Common myeloid progenitor, CD34-positive (primary cell): ENCODE data around the gene FAM53B.
A peak's percentile ranks its signal among the peaks of the same experiment; 100 is the strongest.

Experiments used
- CTCF ChIA-PET: fragments of 350-600 bp; sonication (Branson Sonifier 250); formaldehyde crosslinking; loops from one replicate; lab custom pipeline; 2021; ENCODE audit warnings: antibody characterized with exemption; lab: Charles Lee
- POLR2A ChIA-PET: fragments of 350-600 bp; sonication (Branson Sonifier 250); formaldehyde crosslinking; loops from one replicate; lab custom pipeline; 2021; ENCODE audit warnings: antibody characterized with exemption; lab: Charles Lee
- DNase-seq, 3 donors: peaks; one replicate each; pipeline versions ENCODE4 v3.0.0 to v3.0.0-alpha.2; 2013
- H3K27ac ChIP-seq, 2 experiments: 1 replicate in 1 of 2; 2 replicates in 1 of 2; pipeline ENCODE4 v1.7.0; 2013; ENCODE audit warnings: inconsistent platforms in 2 of 2, low read length in 2 of 2, mild to moderate bottlenecking in 2 of 2, low read depth in 1 of 2, moderate library complexity in 1 of 2; ENCODE audit not compliant: severe bottlenecking in 2 of 2, insufficient read depth in 1 of 2, poor library complexity in 1 of 2
- H3K27me3 ChIP-seq, 5 experiments: replicated peaks in 2 of 5; 1 replicate in 3 of 5; 2 replicates in 2 of 5; pipeline versions ENCODE4 v1.6.1 to v1.7.0; 2013; ENCODE audit warnings: low read length in 4 of 5, mild to moderate bottlenecking in 2 of 5, moderate library complexity in 2 of 5, inconsistent platforms in 1 of 5; ENCODE audit not compliant: insufficient read depth in 5 of 5, control insufficient read depth in 4 of 5
- H3K36me3 ChIP-seq, 4 experiments: 1 replicate in 2 of 4; 2 replicates in 2 of 4; pipeline versions ENCODE4 v1.6.1 to v1.7.0; 2013; ENCODE audit warnings: low read length in 3 of 4, control low read depth in 1 of 4, mild to moderate bottlenecking in 1 of 4; ENCODE audit not compliant: control insufficient read depth in 4 of 4, insufficient read depth in 4 of 4
- H3K4me1 ChIP-seq, 4 experiments: 1 replicate in 3 of 4; 2 replicates in 1 of 4; pipeline versions ENCODE4 v1.6.1 to v1.7.1; 2013; ENCODE audit warnings: low read length in 3 of 4, mild to moderate bottlenecking in 3 of 4, control low read depth in 1 of 4, inconsistent platforms in 1 of 4, moderate library complexity in 1 of 4; ENCODE audit not compliant: control insufficient read depth in 4 of 4, insufficient read depth in 4 of 4; ENCODE audit errors: control extremely low read depth in 1 of 4
- H3K4me3 ChIP-seq, 7 experiments: 1 replicate in 4 of 7; 2 replicates in 3 of 7; pipeline versions ENCODE4 v1.5.1 to v1.7.0; 2013; ENCODE audit warnings: mild to moderate bottlenecking in 7 of 7, low read length in 6 of 7, moderate library complexity in 6 of 7, inconsistent platforms in 2 of 7, low read depth in 2 of 7, control low read depth in 1 of 7; ENCODE audit not compliant: insufficient read depth in 4 of 7, control insufficient read depth in 1 of 7; ENCODE audit errors: extremely low read depth in 1 of 7
- H3K9me3 ChIP-seq, 5 experiments: 1 replicate in 4 of 5; 2 replicates in 1 of 5; pipeline versions ENCODE4 v1.6.1 to v1.7.1; 2013; ENCODE audit warnings: low read length in 4 of 5, mild to moderate bottlenecking in 2 of 5, inconsistent platforms in 1 of 5, low read depth in 1 of 5, moderate library complexity in 1 of 5; ENCODE audit not compliant: control insufficient read depth in 4 of 5, insufficient read depth in 2 of 5; ENCODE audit errors: control extremely low read depth in 1 of 5
- WGBS: methylation state at CpG from one replicate; pipeline ENCODE4 v1.1.5; 2013; ENCODE audit not compliant: insufficient coverage; 5-methylcytosine and 5-hydroxymethylcytosine counted together

The FAM53B gene

DNA sequence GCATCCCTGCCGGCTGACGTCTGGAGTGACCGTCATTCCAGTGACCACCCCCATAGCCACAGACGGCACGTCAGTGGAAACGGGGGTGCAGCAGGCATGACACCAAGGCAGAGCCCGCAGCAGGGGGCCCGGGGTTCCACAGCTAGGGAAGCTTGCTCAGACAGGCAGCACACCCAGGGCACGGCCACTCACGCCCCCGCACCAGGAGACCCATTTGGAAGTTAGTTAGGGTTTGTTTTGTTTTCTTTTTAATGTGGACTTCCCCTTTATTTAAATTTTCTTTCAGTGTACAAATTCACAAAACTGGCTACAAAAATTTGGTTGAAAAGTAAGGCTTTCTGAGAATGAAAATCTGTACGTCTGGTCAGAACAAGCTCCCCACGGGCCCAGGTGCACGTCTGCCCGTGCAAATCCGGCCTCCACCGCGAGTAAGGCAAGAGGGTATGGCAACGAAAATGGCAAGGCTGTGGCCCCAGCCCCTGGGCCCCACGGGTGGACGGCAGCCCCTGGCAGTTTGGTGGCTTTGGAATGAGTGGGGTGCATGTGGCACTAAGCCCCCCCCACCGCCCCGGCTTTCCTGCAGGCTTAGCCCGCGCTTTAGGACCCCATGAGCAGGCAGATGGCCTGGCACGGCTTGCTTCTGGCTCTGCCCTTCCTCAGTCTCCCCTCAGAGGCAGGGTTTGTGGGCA, 124.2 kb downstream of the FAM53B start:
- 80% methylated on average over 13 of the region's 26 CpGs for WGBS
- POLR2A ChIA-PET: no interaction called here
- Histone ChIP-seq H3K9me3 (no peaks in the 10 kb centered on the region), H3K27me3 (no peaks in the 10 kb centered on the region), H3K36me3 (peaks cover 0 to 48% (median 13%) of the 10 kb centered on the region in 4 experiments), H3K27ac (peak overlapping the region in 1 of 2 experiments; percentile 66), H3K4me1 (peaks cover 5 to 51% (median 40%) of the 10 kb centered on the region in 4 experiments), H3K4me3 (peak overlapping the region in 3 of 7 experiments; percentile 48 to 54 (median 52))
- CTCF ChIA-PET: interaction anchor here (1.0 to 1.6 kb wide), 8 partner anchors 8 to 125 kb away, joined by 3 to 10 read pairs (median 4); no protein-coding TSS in a partner anchor
- peak in 2 of 3 donors; percentile 64 to 75 for DNase-seq

DNA sequence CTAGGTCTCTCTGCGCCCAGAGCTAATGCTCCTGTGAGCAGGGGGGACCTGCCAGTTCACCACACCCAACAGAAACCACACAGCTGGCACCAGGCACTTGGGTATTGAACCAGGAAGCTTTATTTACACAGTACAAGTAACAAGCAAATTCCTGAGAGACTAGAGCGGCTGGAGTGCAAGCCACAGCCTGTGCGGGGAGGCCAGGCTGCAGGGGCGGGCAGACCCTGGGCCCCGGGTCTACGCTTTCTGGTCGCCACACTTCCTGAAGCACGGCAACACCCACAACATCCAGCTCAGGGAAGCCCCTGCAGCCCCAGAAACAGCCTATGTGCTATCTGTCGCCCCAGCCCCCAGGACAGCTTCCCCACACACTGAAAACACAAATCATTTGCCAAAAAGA, 125.0 kb downstream of the FAM53B start:
- H3K4me3 ChIP-seq: peak overlapping the region in 4 of 7 experiments; percentile 16 to 54 (median 50)
- H3K27me3 ChIP-seq: no peaks in the 10 kb centered on the region
- peaks cover 5 to 51% (median 40%) of the 10 kb centered on the region in 4 experiments for H3K4me1 ChIP-seq
- H3K36me3 ChIP-seq: peaks cover 0 to 45% (median 13%) of the 10 kb centered on the region in 4 experiments
- H3K9me3 ChIP-seq: no peaks in the 10 kb centered on the region
- peak; percentile 36 to 90 (median 84) for DNase-seq
- ChIA-PET POLR2A (no interaction called here), CTCF (interaction anchor here (1.0 to 1.5 kb wide), 4 partner anchors 9 to 122 kb away, joined by 3 to 10 read pairs (median 4); no protein-coding TSS in a partner anchor)
- WGBS: 7% methylated on average over 8 of the region's 9 CpGs
- peak overlapping the region in 1 of 2 experiments; percentile 66 for H3K27ac ChIP-seq

DNA sequence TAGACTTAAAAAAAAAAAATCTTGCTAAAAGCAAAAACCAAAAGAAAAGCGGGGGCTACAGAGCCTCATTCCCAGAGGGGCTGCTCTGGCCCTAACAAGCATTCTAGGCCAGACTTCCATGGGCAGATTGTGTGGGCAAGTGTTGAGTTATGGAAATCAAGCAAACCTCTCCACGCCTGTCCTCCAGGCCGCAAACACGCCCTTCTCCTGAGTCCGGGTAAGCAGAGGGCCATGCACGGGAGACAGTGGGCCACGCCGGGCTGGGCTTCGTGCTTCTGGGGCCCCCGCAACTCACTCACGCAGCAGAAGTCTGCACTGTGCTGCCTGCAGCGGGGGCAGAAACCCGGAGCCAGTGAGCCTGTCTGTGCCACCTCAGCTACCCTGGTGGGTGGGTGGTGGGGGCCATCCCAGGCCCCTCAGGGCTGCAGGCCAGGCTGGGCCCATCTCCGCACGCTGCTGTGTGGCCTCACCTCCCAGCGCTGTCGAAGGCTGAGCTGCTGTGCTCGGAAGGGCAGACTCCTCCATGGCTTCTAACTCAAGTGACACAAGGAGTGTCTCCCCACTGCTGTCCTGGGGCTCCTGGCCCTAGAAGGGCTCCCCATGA, 125.6 kb downstream of the FAM53B start:
- DNase-seq: no peak
- Histone ChIP-seq H3K27ac (peak overlapping the region in 1 of 2 experiments; percentile 66), H3K36me3 (peaks cover 0 to 39% (median 11%) of the 10 kb centered on the region in 4 experiments), H3K27me3 (no peaks in the 10 kb centered on the region), H3K4me3 (peak overlapping the region in 4 of 7 experiments; percentile 16 to 54 (median 50)), H3K4me1 (peaks cover 5 to 57% (median 40%) of the 10 kb centered on the region in 4 experiments), H3K9me3 (no peaks in the 10 kb centered on the region)
- WGBS: 94% methylated on average over 18 of the region's 18 CpGs
- POLR2A ChIA-PET: no interaction called here
- CTCF ChIA-PET: interaction anchor here (1.3 to 1.7 kb wide), 4 partner anchors 10 to 122 kb away, joined by 3 to 10 read pairs (median 5); no protein-coding TSS in a partner anchor

DNA sequence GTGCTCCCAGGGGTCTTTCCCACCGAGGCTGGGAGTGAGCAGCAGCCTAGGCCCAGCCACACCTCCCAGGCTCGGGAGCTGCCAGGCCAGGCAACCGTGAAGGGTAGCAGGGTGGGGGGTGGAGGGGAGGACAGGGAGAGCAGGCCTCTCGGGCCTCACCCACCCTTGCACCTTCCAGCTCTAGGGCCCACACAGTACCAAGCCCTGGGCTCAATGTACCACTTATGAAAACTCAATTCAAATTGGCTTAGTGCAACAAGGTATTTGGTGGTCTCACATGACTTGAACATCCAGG, 127.4 kb downstream of the FAM53B start:
- H3K27me3 ChIP-seq: no peaks in the 10 kb centered on the region
- DNase-seq: no peak
- POLR2A ChIA-PET: no interaction called here
- H3K27ac ChIP-seq: no peak overlapping the region
- peaks cover 5 to 75% (median 51%) of the 10 kb centered on the region in 4 experiments for H3K4me1 ChIP-seq
- no peaks in the 10 kb centered on the region for H3K9me3 ChIP-seq
- no peak overlapping the region for H3K4me3 ChIP-seq
- peaks cover 0 to 22% (median 3%) of the 10 kb centered on the region in 4 experiments for H3K36me3 ChIP-seq
- CTCF ChIA-PET: interaction anchor here (1.2 to 1.7 kb wide), 3 partner anchors 13 to 105 kb away, joined by 3 to 5 read pairs (median 4); no protein-coding TSS in a partner anchor
- 83% methylated on average over 1 of the region's 4 CpGs for WGBS

DNA sequence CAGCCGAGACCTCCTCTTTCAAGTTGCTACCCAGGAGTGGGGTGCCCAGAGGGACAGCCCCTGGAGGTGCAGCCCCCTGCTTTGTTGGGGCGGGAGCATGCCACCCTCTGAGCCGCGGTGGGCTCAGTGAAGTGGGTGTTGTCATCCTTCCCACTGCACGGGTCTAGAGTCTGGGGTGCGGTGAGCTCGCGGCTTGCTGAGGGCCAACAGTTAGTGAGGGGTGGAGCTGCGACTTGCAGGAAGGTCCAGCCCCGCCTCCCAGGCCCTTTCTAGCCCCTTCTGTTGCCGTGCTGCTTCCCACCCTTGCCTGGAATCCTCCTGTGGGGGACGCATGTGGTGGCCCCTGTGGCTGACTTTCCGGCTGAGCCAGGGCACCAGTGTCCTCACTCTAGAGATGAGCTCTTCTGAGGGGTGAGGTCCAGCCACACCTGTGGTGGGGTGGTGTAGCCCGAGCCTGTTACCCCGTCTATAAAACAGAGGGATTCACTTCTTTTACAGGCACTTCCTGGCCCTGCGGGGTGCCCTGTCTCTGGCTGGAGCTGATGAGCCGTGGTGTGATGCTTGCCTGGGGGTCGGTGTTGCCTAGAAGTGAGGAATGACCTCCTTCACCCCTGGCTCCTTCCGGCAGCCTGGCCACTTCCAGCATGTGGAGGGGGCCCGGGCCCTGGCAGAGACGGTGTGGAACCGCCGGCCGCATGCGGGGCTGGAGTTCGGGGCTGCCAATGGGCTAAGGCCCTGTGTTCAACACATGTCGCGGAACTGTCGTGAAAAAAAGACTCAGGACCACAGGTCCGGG, 127.9 kb downstream of the FAM53B start:
- peaks cover 5 to 78% (median 56%) of the 10 kb centered on the region in 4 experiments for H3K4me1 ChIP-seq
- ChIA-PET POLR2A (interaction anchor here (0.6 kb wide), 1 partner anchor 26 kb away, joined by 3 read pairs; no protein-coding TSS in a partner anchor), CTCF (interaction anchor here (0.7 to 1.5 kb wide), 4 partner anchors 8 to 105 kb away, joined by 3 to 4 read pairs (median 4); no protein-coding TSS in a partner anchor)

DNA sequence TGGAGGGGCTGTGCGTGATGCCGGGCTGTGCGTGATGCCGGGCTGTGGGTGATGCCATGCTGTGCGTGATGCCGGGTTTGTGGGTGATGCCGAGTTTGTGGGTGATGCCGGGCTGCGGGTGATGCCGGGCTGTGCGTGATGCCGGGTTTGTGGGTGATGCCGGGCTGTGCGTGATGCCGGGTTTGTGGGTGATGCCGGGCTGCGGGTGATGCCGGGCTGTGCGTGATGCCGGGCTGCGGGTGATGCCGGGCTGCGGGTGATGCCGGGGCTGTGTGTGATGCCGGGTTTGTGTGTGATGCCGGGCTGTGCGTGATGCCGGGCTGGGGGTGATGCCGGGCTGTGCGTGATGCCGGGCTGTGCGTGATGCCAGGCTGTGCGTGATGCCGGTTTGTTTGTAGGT, 128.9 kb downstream of the FAM53B start:
- CTCF ChIA-PET: interaction anchor here (0.7 to 1.5 kb wide), 4 partner anchors 9 to 106 kb away, joined by 3 to 4 read pairs (median 4); no protein-coding TSS in a partner anchor
- H3K36me3 ChIP-seq: peaks cover 0 to 15% (median under 1%) of the 10 kb centered on the region in 4 experiments
- H3K27me3 ChIP-seq: no peaks in the 10 kb centered on the region
- 97% methylated on average over 28 of the region's 34 CpGs for WGBS
- peaks cover 5 to 75% (median 58%) of the 10 kb centered on the region in 4 experiments for H3K4me1 ChIP-seq
- H3K4me3 ChIP-seq: no peak overlapping the region
- POLR2A ChIA-PET: no interaction called here
- no peak for DNase-seq
- H3K27ac ChIP-seq: no peak overlapping the region
- H3K9me3 ChIP-seq: no peaks in the 10 kb centered on the region

More for the DNA sequence above, 127.9 kb downstream of the FAM53B start:
- DNase-seq: no peak
- Histone ChIP-seq H3K9me3 (no peaks in the 10 kb centered on the region), H3K27me3 (no peaks in the 10 kb centered on the region), H3K27ac (no peak overlapping the region), H3K36me3 (peaks cover 0 to 19% (median 3%) of the 10 kb centered on the region in 4 experiments), H3K4me3 (no peak overlapping the region)
- 95% methylated on average over 28 of the region's 30 CpGs for WGBS
